GM23338 (cell line): Measurements from ENCODE around the gene ITPRIPL2. TPM values are rescaled to one million over a fixed set of nuclear protein-coding genes. Genes with fewer than 3 reads are reported as not detected.

Source experiments
- ATAC-seq: fragments of 200-7000 bp; cut with Tn5 transposase; 3 replicates; pipeline ENCODE4 v1.9.1; 2020
- DNase-seq: peaks from one replicate; pipeline ENCODE4 v3.0.0-alpha.2; 2015; ENCODE audit warnings: low spot score
- H2AFZ ChIP-seq: fragments of 200-600 bp; sonication (generic); 2 replicates; pipeline ENCODE4 v1.8.0; 2016; ENCODE audit warnings: antibody characterized with exemption, mild to moderate bottlenecking, moderate library complexity
- H3F3A ChIP-seq: fragments of 200-600 bp; sonication (generic); replicated peaks from 2 replicates; pipeline ENCODE4 v1.8.0; 2017; ENCODE audit warnings: antibody characterized with exemption, mixed run types, low read depth
- H3K27ac ChIP-seq: fragments of 200-600 bp; sonication (generic); 2 replicates; pipeline ENCODE4 v1.6.1; 2016; ENCODE audit warnings: low read depth
- H3K27me3 ChIP-seq: fragments of 200-600 bp; sonication (generic); 2 replicates; pipeline ENCODE4 v1.8.0; 2016; ENCODE audit warnings: mild to moderate bottlenecking, mixed run types, moderate library complexity; ENCODE audit not compliant: insufficient read depth
- H3K36me3 ChIP-seq: fragments of 200-600 bp; sonication (generic); 2 replicates; pipeline ENCODE4 v1.8.0; 2016; ENCODE audit warnings: mild to moderate bottlenecking; ENCODE audit not compliant: insufficient read depth
- H3K4me1 ChIP-seq: fragments of 200-600 bp; sonication (generic); 2 replicates; pipeline ENCODE4 v1.8.0; 2016; ENCODE audit warnings: mild to moderate bottlenecking, moderate library complexity; ENCODE audit not compliant: insufficient read depth
- H3K4me2 ChIP-seq: fragments of 200-600 bp; sonication (generic); 2 replicates; pipeline ENCODE4 v1.7.1; 2017; ENCODE audit warnings: mixed run types
- H3K4me3 ChIP-seq: fragments of 200-600 bp; sonication (generic); 2 replicates; pipeline ENCODE4 v1.6.1; 2016; ENCODE audit warnings: mixed run types
- H3K79me2 ChIP-seq: fragments of 200-600 bp; sonication (generic); replicated peaks from 2 replicates; pipeline ENCODE4 v1.8.0; 2017; ENCODE audit warnings: mild to moderate bottlenecking; ENCODE audit not compliant: insufficient read depth
- H3K9me2 ChIP-seq: fragments of 200-600 bp; sonication (generic); 2 replicates; pipeline ENCODE4 v1.8.0; 2017; ENCODE audit not compliant: insufficient read depth
- H4K20me1 ChIP-seq: fragments of 200-600 bp; sonication (generic); replicated peaks from 2 replicates; pipeline ENCODE4 v1.8.0; 2017; ENCODE audit warnings: mild to moderate bottlenecking; ENCODE audit not compliant: insufficient read depth
- H3K27ac Mint-ChIP-seq: 2 replicates; pipeline ENCODE4 v1.8.0; 2020; ENCODE audit warnings: inconsistent platforms, mild to moderate bottlenecking, moderate library complexity, mixed read lengths
- H3K27me3 Mint-ChIP-seq: 3 replicates; pipeline ENCODE4 v1.8.0; 2022; ENCODE audit warnings: low read depth, mild to moderate bottlenecking, moderate library complexity, mixed read lengths, inconsistent platforms; ENCODE audit not compliant: insufficient read depth, poor library complexity
- H3K36me3 Mint-ChIP-seq: 3 replicates; pipeline ENCODE4 v1.8.0; 2021; ENCODE audit warnings: low read depth, mild to moderate bottlenecking, inconsistent platforms, moderate library complexity, mixed read lengths
- H3K4me1 Mint-ChIP-seq: 3 replicates; pipeline ENCODE4 v1.8.0; 2020; ENCODE audit warnings: mild to moderate bottlenecking, inconsistent platforms, mixed read lengths
- H3K4me3 Mint-ChIP-seq: 3 replicates; pipeline ENCODE4 v1.8.0; 2021; ENCODE audit warnings: moderate library complexity, mild to moderate bottlenecking, inconsistent platforms, mixed read lengths
- H3K9me3 Mint-ChIP-seq: 3 replicates; pipeline ENCODE4 v1.8.0; 2020; ENCODE audit warnings: moderate library complexity, mild to moderate bottlenecking, inconsistent platforms, mixed read lengths
- CREB1 ChIP-seq: fragments of 250-450 bp; sonication (Bioruptor Pico); IDR thresholded peaks from 2 replicates; pipeline ENCODE4 v1.5.0; 2020; ENCODE audit warnings: low read depth, mild to moderate bottlenecking, moderate library complexity
- ETS1 ChIP-seq: IDR thresholded peaks from 2 replicates; pipeline ENCODE4 v1.6.1; 2016; ENCODE audit warnings: antibody characterized with exemption
- EZH2phosphoT487 ChIP-seq: fragments of 200-600 bp; sonication (generic); IDR thresholded peaks from one replicate; pipeline ENCODE4 v1.8.1; 2018; ENCODE audit warnings: antibody characterized with exemption; ENCODE audit not compliant: unreplicated experiment
- JUNB ChIP-seq: IDR thresholded peaks from one replicate; pipeline ENCODE4 v1.6.1; 2016; ENCODE audit warnings: antibody characterized with exemption; ENCODE audit not compliant: unreplicated experiment
- STAT1 ChIP-seq: IDR thresholded peaks from one replicate; pipeline ENCODE4 v1.6.1; 2016; ENCODE audit warnings: antibody characterized with exemption; ENCODE audit not compliant: unreplicated experiment
- ZNF114 ChIP-seq: fragments of 250-450 bp; sonication (Bioruptor Pico); IDR thresholded peaks from 2 replicates; pipeline ENCODE4 v1.5.0; 2020; ENCODE audit warnings: mild to moderate bottlenecking, moderate library complexity
- ZNF331 ChIP-seq: fragments of 250-450 bp; sonication (Bioruptor Pico); IDR thresholded peaks from 2 replicates; pipeline ENCODE4 v1.5.0; 2020; ENCODE audit warnings: low read depth, mild to moderate bottlenecking, moderate library complexity
- ZNF462 ChIP-seq: fragments of 250-450 bp; sonication (Bioruptor Pico); IDR thresholded peaks from 2 replicates; pipeline ENCODE4 v1.5.0; 2020; ENCODE audit warnings: mild to moderate bottlenecking, moderate library complexity
- polyA plus RNA-seq: library from polyadenylated mRNA; unstranded; fragments of >200 nt; fragmentation: Nextera tagmentation; extraction: Ambion mirVana; gene quantifications from 2 replicates; pipeline ENCODE4 v1.2.1, GENCODE V29; 2016
- total RNA-seq: library from RNA; depleted of rRNA; stranded (reverse); fragments of >200 nt; shearing (Covaris generic); gene quantifications from 2 replicates; pipeline ENCODE4 v1.2.3, GENCODE V29; 2014
- TF ChIP-seq, protein P1 (sequence below): IDR thresholded peaks from one replicate; pipeline ENCODE4 v1.6.1; 2018; ENCODE audit warnings: antibody characterized with exemption; ENCODE audit not compliant: unreplicated experiment
- TF ChIP-seq, protein P2 (sequence below), 2 experiments: fragments of 200-600 bp in 1 of 2; sonication (generic) in 1 of 2; conservative IDR thresholded peaks; 2 replicates each; pipeline versions ENCODE4 v1.5.1 to v1.6.1; 2016 to 2017; ENCODE audit warnings: antibody characterized with exemption in 2 of 2, low read depth in 2 of 2, mild to moderate bottlenecking in 2 of 2, moderate library complexity in 1 of 2

Gene ITPRIPL2
- total and polyA plus RNA-seq, 2 experiments from 2014 or later = 0.94 to 8.3 TPM

DNA sequence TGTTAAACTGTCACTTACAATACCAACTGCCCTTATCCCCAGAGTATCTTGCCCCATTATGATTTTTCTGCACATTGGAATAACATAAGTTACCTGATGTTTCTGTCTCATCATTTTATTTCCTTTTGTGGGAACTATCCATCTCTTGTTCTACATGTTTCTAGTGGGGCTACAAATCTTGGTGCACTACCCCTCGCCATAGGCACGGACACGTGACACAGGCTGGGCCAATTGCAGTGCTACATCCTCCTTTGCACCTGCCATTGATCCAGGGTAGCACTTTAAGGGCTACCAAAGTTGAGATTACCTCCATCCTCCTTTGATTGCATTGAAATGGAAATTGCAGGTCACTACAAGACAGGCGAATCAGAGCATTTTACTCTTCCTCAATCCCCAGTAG lies 40.1 kb downstream of the ITPRIPL2 start:
- H3F3A ChIP-seq = no peaks in the 10 kb centered on the region
- H2AFZ ChIP-seq = peak overlapping the region; percentile 47; the same call in 1 of the 2 replicates
- peaks cover 13% of the 10 kb centered on the region for H3K9me2 ChIP-seq
- DNase-seq = peak; percentile 52
- H3K4me1 ChIP-seq = no peaks in the 10 kb centered on the region
- Mint-ChIP-seq H3K4me1 (no peaks in the 10 kb centered on the region; the same call in 2 of the 3 replicates), H3K27me3 (peaks cover 9% of the 10 kb centered on the region), H3K9me3 (no peaks in the 10 kb centered on the region), H3K27ac (no peak overlapping the region), H3K4me3 (no peak overlapping the region), H3K36me3 (no peaks in the 10 kb centered on the region; the same call in 2 of the 3 replicates)
- TF ChIP-seq CREB1 (CRISPR knock-in tag) (0 out of 2 replicates have a peak, but pooled peaks have one; percentile 28), ZNF331 (no peak)
- H3K4me2 ChIP-seq = no peak overlapping the region
- H3K4me3 ChIP-seq = no peak overlapping the region
- H3K36me3 ChIP-seq = no peaks in the 10 kb centered on the region
- H3K27me3 ChIP-seq = no peaks in the 10 kb centered on the region
- H3K79me2 ChIP-seq = no peaks in the 10 kb centered on the region
- H4K20me1 ChIP-seq = no peaks in the 10 kb centered on the region
- no peak for ATAC-seq
- no peak overlapping the region for H3K27ac ChIP-seq

DNA sequence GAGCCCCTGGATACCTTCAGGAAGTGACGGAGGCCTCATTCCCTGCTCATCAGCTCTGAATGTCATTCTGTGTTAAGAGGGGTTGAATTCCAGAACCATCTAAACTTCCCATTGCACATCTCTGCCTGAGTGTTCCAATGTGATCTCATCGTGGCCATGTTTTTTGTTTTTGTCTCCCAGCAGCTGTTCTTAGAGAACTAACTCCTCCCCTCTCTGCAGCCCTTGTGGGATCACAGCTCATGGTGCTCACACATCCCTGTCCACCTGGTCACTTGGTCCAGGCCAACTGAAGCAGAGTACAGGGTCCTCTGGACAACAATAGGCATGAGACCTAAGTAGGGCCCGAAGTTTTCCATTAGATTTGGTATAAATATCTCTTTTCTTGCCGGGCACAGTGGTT lies 48.3 kb downstream of the ITPRIPL2 start:
- no peaks in the 10 kb centered on the region for H3K36me3 Mint-ChIP-seq
- no peaks in the 10 kb centered on the region for H3K9me2 ChIP-seq
- H3K4me2 ChIP-seq = no peak overlapping the region
- H3K27ac ChIP-seq = no peak overlapping the region
- H2AFZ ChIP-seq = no peak overlapping the region
- no peaks in the 10 kb centered on the region for H3K4me1 ChIP-seq
- H3K36me3 ChIP-seq = no peaks in the 10 kb centered on the region
- ATAC-seq = no peak
- H3K27me3 ChIP-seq = no peaks in the 10 kb centered on the region
- H4K20me1 ChIP-seq = no peaks in the 10 kb centered on the region
- no peak overlapping the region for H3K4me3 Mint-ChIP-seq
- H3F3A ChIP-seq = no peaks in the 10 kb centered on the region
- DNase-seq = no peak
- H3K79me2 ChIP-seq = no peaks in the 10 kb centered on the region
- peaks cover 10% of the 10 kb centered on the region for H3K27me3 Mint-ChIP-seq
- H3K4me1 Mint-ChIP-seq = no peaks in the 10 kb centered on the region
- no peak overlapping the region for H3K27ac Mint-ChIP-seq
- peaks cover 4% of the 10 kb centered on the region; the same call in 2 of the 3 replicates for H3K9me3 Mint-ChIP-seq
- H3K4me3 ChIP-seq = no peak overlapping the region
- TF ChIP-seq STAT1 (no peak), ETS1 (no peak), JUNB (no peak), ZNF114 (CRISPR knock-in tag) (no peak), ZNF462 (CRISPR knock-in tag) (no peak), EZH2phosphoT487 (no peak)
- TF ChIP-seq, protein P1, sequence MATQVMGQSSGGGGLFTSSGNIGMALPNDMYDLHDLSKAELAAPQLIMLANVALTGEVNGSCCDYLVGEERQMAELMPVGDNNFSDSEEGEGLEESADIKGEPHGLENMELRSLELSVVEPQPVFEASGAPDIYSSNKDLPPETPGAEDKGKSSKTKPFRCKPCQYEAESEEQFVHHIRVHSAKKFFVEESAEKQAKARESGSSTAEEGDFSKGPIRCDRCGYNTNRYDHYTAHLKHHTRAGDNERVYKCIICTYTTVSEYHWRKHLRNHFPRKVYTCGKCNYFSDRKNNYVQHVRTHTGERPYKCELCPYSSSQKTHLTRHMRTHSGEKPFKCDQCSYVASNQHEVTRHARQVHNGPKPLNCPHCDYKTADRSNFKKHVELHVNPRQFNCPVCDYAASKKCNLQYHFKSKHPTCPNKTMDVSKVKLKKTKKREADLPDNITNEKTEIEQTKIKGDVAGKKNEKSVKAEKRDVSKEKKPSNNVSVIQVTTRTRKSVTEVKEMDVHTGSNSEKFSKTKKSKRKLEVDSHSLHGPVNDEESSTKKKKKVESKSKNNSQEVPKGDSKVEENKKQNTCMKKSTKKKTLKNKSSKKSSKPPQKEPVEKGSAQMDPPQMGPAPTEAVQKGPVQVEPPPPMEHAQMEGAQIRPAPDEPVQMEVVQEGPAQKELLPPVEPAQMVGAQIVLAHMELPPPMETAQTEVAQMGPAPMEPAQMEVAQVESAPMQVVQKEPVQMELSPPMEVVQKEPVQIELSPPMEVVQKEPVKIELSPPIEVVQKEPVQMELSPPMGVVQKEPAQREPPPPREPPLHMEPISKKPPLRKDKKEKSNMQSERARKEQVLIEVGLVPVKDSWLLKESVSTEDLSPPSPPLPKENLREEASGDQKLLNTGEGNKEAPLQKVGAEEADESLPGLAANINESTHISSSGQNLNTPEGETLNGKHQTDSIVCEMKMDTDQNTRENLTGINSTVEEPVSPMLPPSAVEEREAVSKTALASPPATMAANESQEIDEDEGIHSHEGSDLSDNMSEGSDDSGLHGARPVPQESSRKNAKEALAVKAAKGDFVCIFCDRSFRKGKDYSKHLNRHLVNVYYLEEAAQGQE = no peak
- TF ChIP-seq, protein P2, sequence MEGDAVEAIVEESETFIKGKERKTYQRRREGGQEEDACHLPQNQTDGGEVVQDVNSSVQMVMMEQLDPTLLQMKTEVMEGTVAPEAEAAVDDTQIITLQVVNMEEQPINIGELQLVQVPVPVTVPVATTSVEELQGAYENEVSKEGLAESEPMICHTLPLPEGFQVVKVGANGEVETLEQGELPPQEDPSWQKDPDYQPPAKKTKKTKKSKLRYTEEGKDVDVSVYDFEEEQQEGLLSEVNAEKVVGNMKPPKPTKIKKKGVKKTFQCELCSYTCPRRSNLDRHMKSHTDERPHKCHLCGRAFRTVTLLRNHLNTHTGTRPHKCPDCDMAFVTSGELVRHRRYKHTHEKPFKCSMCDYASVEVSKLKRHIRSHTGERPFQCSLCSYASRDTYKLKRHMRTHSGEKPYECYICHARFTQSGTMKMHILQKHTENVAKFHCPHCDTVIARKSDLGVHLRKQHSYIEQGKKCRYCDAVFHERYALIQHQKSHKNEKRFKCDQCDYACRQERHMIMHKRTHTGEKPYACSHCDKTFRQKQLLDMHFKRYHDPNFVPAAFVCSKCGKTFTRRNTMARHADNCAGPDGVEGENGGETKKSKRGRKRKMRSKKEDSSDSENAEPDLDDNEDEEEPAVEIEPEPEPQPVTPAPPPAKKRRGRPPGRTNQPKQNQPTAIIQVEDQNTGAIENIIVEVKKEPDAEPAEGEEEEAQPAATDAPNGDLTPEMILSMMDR (conservative IDR thresholded peaks at IDR 0.05; ENCODE audit: low read depth in 2 of 2) = no peak
